Activated CD4-positive, alpha-beta T cell treated with anti-CD3 and anti-CD28 coated beads, Interleukin-2, amount 50 U/mL, for 24 hours (primary cell): ENCODE data around the gene LTB4R.

ENCODE experiments used
- DNase-seq, 2 donors: peaks; one replicate each; pipeline ENCODE4 v3.0.0-alpha.2; 2020; ENCODE audit warnings: low read depth in 1 of 2, low spot score in 1 of 2

Gene LTB4R

GRCh38 chr14:24366721-24367513 lies 55.6 kb downstream of the LTB4R start:
- no peak for DNase-seq
